Fibroblast of lung (primary cell): ENCODE results near the gene TXNDC5. TPM values are rescaled to one million over a fixed set of nuclear protein-coding genes. Genes with fewer than 3 reads are reported as not detected.

Experiments used
- DNase-seq, 2 donors: peaks; one replicate each; pipeline versions ENCODE4 v3.0.0 to v3.0.0-alpha.2; 2010; ENCODE audit warnings: low read depth in 2 of 2
- H2AFZ ChIP-seq: 2 replicates; pipeline ENCODE4 v1.5.1; 2012; ENCODE audit warnings: low read length, control low read depth, inconsistent platforms
- H3K27ac ChIP-seq: 2 replicates; pipeline ENCODE4 v1.5.1; 2011; ENCODE audit warnings: low read length, control low read depth; ENCODE audit not compliant: insufficient read depth
- H3K27me3 ChIP-seq: 2 replicates; pipeline ENCODE4 v1.5.1; 2011; ENCODE audit warnings: mild to moderate bottlenecking, low read length; ENCODE audit not compliant: control insufficient read depth, insufficient read depth
- H3K36me3 ChIP-seq: 2 replicates; pipeline ENCODE4 v1.5.1; 2011; ENCODE audit warnings: low read length; ENCODE audit not compliant: control insufficient read depth, insufficient read depth
- H3K4me1 ChIP-seq: 2 replicates; pipeline ENCODE4 v1.5.1; 2011; ENCODE audit warnings: low read length; ENCODE audit not compliant: control insufficient read depth, insufficient read depth; ENCODE audit errors: extremely low read depth
- H3K4me2 ChIP-seq: 2 replicates; pipeline ENCODE4 v1.5.1; 2011; ENCODE audit warnings: low read length, control low read depth; ENCODE audit not compliant: insufficient read depth; ENCODE audit errors: extremely low read depth
- H3K4me3 ChIP-seq, 4 experiments: fragments of 200-600 bp in 1 of 4; sonication (generic) in 1 of 4; replicated peaks in 1 of 4; 2 replicates each; pipeline ENCODE4 v1.5.1; 2011 to 2016; ENCODE audit warnings: low read length in 4 of 4, low read depth in 3 of 4, mild to moderate bottlenecking in 3 of 4, control low read depth in 2 of 4, inconsistent platforms in 1 of 4, mixed read lengths in 1 of 4; ENCODE audit not compliant: insufficient read depth in 1 of 4; ENCODE audit errors: control extremely low read depth in 1 of 4
- H3K79me2 ChIP-seq: 2 replicates; pipeline ENCODE4 v1.5.1; 2012; ENCODE audit warnings: mild to moderate bottlenecking, low read length, inconsistent platforms; ENCODE audit not compliant: control insufficient read depth, insufficient read depth
- H3K9ac ChIP-seq: 2 replicates; pipeline ENCODE4 v1.5.1; 2011; ENCODE audit warnings: mild to moderate bottlenecking, low read length, control low read depth; ENCODE audit not compliant: insufficient read depth
- H3K9me3 ChIP-seq: 2 replicates; pipeline ENCODE4 v1.5.1; 2012; ENCODE audit warnings: low read depth, low read length; ENCODE audit not compliant: control insufficient read depth, insufficient read depth
- H4K20me1 ChIP-seq: 2 replicates; pipeline ENCODE4 v1.5.1; 2011; ENCODE audit warnings: low read length; ENCODE audit not compliant: control insufficient read depth, insufficient read depth; ENCODE audit errors: extremely low read depth
- CTCF ChIP-seq, 2 donors: IDR thresholded peaks in 1 of 2; conservative IDR thresholded peaks in 1 of 2; 1 replicate in 1 of 2; 2 replicates in 1 of 2; pipeline ENCODE4 v1.5.1; 2011 to 2012; ENCODE audit warnings: low read length in 2 of 2, control low read depth in 1 of 2, inconsistent platforms in 1 of 2, low read depth in 1 of 2, mild to moderate bottlenecking in 1 of 2
- EZH2 ChIP-seq: IDR thresholded peaks from 2 replicates; pipeline ENCODE4 v1.5.1; 2012; ENCODE audit warnings: low read length, control low read depth, mild to moderate bottlenecking; ENCODE audit errors: missing control alignments
- polyA plus RNA-seq, 2 donors: library from polyadenylated mRNA; depleted of rRNA in 1 of 2; stranded (reverse) in 1 of 2; unstranded in 1 of 2; fragments of >200 nt; gene quantifications; 2 replicates each; pipeline ENCODE4 v1.2.1, GENCODE V29; 2011 to 2012; ENCODE audit warnings: missing spikeins in 1 of 2
- total RNA-seq: library from RNA; depleted of rRNA; stranded (reverse); fragments of >200 nt; gene quantifications from 2 replicates; pipeline ENCODE4 v1.2.1, GENCODE V29; 2014

The TXNDC5 gene
- total and polyA plus RNA-seq, 2 donors (not counting 1 experiment from before 2014, with no cell fraction given) = 349 to 354 TPM

DNA sequence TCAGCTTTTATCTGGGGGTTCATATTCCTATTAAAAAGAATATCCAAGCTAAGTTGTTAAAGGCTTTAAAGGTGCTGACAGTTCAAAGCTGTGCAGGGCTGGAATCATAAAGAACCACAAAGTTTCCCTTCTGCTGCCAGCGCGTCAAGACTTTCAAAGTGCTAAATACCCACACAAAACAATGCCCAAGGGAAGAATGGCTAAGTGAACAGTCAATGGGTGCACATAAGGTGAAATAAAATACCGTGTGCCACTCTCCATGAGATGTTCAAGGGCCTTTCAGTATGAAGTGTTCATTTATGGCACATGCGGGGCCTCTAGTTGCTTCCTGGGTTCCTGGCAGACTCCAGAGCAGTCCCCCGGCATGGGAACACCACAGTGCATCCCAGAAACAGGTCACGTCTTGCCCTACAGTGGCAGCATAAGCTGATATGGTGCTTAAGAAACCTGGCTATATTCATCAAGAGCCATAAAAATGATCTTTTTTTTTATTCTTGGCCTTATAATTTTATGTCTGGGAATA is 14.1 kb downstream of the TXNDC5 start:
- Histone ChIP-seq H3K36me3 (peaks cover 19% of the 10 kb centered on the region), H3K4me3 (no peak overlapping the region), H3K79me2 (no peaks in the 10 kb centered on the region), H3K4me2 (no peak overlapping the region), H3K9me3 (no peaks in the 10 kb centered on the region), H3K4me1 (no peaks in the 10 kb centered on the region), H3K27ac (no peak overlapping the region), H3K27me3 (no peaks in the 10 kb centered on the region), H3K9ac (no peak overlapping the region), H2AFZ (no peak overlapping the region), H4K20me1 (no peaks in the 10 kb centered on the region)
- DNase-seq = no peak
- TF ChIP-seq CTCF (conservative IDR thresholded peaks at IDR 0.05 in 1 of 2, IDR thresholded peaks at IDR 0.05 in 1 of 2; ENCODE audit: low read depth in 1 of 2, low read length in 2 of 2) = no peak
- TF ChIP-seq EZH2 = no peak

DNA sequence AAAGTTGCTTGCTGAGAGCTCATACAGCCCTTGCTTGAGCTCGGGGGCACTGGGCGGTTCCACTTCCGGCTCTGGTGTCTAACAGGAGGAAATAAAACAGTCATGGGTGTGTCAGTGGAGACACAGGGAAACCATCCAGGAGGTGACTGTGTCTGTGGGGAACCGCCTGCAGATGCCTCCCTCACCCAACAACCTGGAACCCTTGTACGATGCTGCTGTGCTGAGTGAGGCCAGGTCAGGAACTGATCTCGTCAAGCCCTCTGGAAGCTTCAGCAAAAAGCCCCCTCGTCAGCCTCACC is 15.5 kb downstream of the TXNDC5 start:
- Histone ChIP-seq H3K27me3 (no peaks in the 10 kb centered on the region), H3K79me2 (no peaks in the 10 kb centered on the region), H3K9ac (no peak overlapping the region), H3K4me2 (no peak overlapping the region), H3K36me3 (peaks cover 17% of the 10 kb centered on the region), H3K27ac (no peak overlapping the region), H3K9me3 (no peaks in the 10 kb centered on the region), H3K4me3 (no peak overlapping the region), H4K20me1 (no peaks in the 10 kb centered on the region), H2AFZ (no peak overlapping the region), H3K4me1 (no peaks in the 10 kb centered on the region)
- no peak for DNase-seq
- TF ChIP-seq CTCF (conservative IDR thresholded peaks at IDR 0.05 in 1 of 2, IDR thresholded peaks at IDR 0.05 in 1 of 2; ENCODE audit: low read depth in 1 of 2, low read length in 2 of 2) (no peak), EZH2 (no peak)

- DNase-seq = no peak
- Histone ChIP-seq H3K9ac (no peak overlapping the region), H3K4me3 (no peak overlapping the region), H2AFZ (no peak overlapping the region), H3K27me3 (no peaks in the 10 kb centered on the region), H3K36me3 (peaks cover 15% of the 10 kb centered on the region), H3K79me2 (no peaks in the 10 kb centered on the region), H3K4me1 (no peaks in the 10 kb centered on the region), H4K20me1 (no peaks in the 10 kb centered on the region), H3K27ac (no peak overlapping the region), H3K4me2 (no peak overlapping the region), H3K9me3 (no peaks in the 10 kb centered on the region)
- TF ChIP-seq EZH2 (no peak), CTCF (conservative IDR thresholded peaks at IDR 0.05 in 1 of 2, IDR thresholded peaks at IDR 0.05 in 1 of 2; ENCODE audit: low read depth in 1 of 2, low read length in 2 of 2) (no peak)
Measured at GRCh38 chr6:7894262-7895124, 16.1 kb downstream of the TXNDC5 start.
